Mammary epithelial cell (primary cell): ENCODE data around the gene ZNF516.

Experiments
- EZH2 ChIP-seq: IDR thresholded peaks from 2 replicates; pipeline ENCODE4 v1.6.1; 2012; ENCODE audit warnings: low read length, inconsistent platforms, borderline replicate concordance
- TF ChIP-seq, protein P1 (sequence below), 2 donors: IDR thresholded peaks in 1 of 2; conservative IDR thresholded peaks in 1 of 2; 2 replicates each; pipeline ENCODE4 v1.5.1; 2011 to 2012; ENCODE audit warnings: inconsistent platforms in 2 of 2, low read length in 2 of 2, mild to moderate bottlenecking in 2 of 2, control low read depth in 1 of 2, low read depth in 1 of 2; ENCODE audit not compliant: insufficient read depth in 1 of 2; ENCODE audit errors: extremely low read depth in 1 of 2

GRCh38 chr18:76416911-76417310 is 78.1 kb downstream of the ZNF516 start:
- TF ChIP-seq, protein P1, sequence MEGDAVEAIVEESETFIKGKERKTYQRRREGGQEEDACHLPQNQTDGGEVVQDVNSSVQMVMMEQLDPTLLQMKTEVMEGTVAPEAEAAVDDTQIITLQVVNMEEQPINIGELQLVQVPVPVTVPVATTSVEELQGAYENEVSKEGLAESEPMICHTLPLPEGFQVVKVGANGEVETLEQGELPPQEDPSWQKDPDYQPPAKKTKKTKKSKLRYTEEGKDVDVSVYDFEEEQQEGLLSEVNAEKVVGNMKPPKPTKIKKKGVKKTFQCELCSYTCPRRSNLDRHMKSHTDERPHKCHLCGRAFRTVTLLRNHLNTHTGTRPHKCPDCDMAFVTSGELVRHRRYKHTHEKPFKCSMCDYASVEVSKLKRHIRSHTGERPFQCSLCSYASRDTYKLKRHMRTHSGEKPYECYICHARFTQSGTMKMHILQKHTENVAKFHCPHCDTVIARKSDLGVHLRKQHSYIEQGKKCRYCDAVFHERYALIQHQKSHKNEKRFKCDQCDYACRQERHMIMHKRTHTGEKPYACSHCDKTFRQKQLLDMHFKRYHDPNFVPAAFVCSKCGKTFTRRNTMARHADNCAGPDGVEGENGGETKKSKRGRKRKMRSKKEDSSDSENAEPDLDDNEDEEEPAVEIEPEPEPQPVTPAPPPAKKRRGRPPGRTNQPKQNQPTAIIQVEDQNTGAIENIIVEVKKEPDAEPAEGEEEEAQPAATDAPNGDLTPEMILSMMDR (conservative IDR thresholded peaks at IDR 0.05 in 1 of 2, IDR thresholded peaks at IDR 0.05 in 1 of 2; ENCODE audit: extremely low read depth in 1 of 2, insufficient read depth in 1 of 2, low read depth in 1 of 2, low read length in 2 of 2): no peak
- TF ChIP-seq EZH2: no peak
